Measurements from ENCODE around the gene SUCO. TPM values are rescaled to one million over a fixed set of nuclear protein-coding genes. Genes with fewer than 3 reads are reported as not detected.

SUCO gene
- total and polyA plus RNA-seq, 3 experiments from 2014 or later, result 15.3 to 25.2 (median 25.1) TPM

GRCh38 chr1:172605641-172606040, 72.7 kb downstream of the SUCO start:
- Histone ChIP-seq H3K36me3 (ENCODE audit: insufficient read depth, low read length) (peaks cover 15% of the 10 kb centered on the region), H3K27ac (ENCODE audit: low read depth, low read length) (no peak overlapping the region), H3K9me3 (ENCODE audit: low read length) (no peaks in the 10 kb centered on the region), H3K4me3 (ENCODE audit: low read length) (no peak overlapping the region), H3K27me3 (ENCODE audit: insufficient read depth, low read length, poor library complexity, severe bottlenecking) (no peaks in the 10 kb centered on the region), H3K4me1 (ENCODE audit: insufficient read depth, low read length) (no peaks in the 10 kb centered on the region)
- POLR2A ChIA-PET, result no interaction called here
- no peak overlapping the region for H3K4me3 Mint-ChIP-seq
- H3K9me3 Mint-ChIP-seq, result no peaks in the 10 kb centered on the region
- H3K4me1 Mint-ChIP-seq, result peaks cover 4 to 9% (median 6%) of the 10 kb centered on the region in 3 donors
- CTCF ChIA-PET, result no interaction called here
- H3K27ac Mint-ChIP-seq, result no peak overlapping the region
- DNase-seq, result no peak
- peaks cover 0 to 66% (median 23%) of the 10 kb centered on the region in 3 donors for H3K36me3 Mint-ChIP-seq
- H3K27me3 Mint-ChIP-seq, result no peaks in the 10 kb centered on the region

GRCh38 chr1:172607145-172607544, 74.2 kb downstream of the SUCO start:
- no peak overlapping the region for H3K27ac ChIP-seq (ENCODE audit: low read depth, low read length)
- peaks cover 0 to 67% (median 23%) of the 10 kb centered on the region in 3 donors for H3K36me3 Mint-ChIP-seq
- no peaks in the 10 kb centered on the region for H3K9me3 ChIP-seq (ENCODE audit: low read length)
- H3K4me1 Mint-ChIP-seq, result peaks cover 4 to 9% (median 6%) of the 10 kb centered on the region in 3 donors
- H3K4me1 ChIP-seq (ENCODE audit: insufficient read depth, low read length), result no peaks in the 10 kb centered on the region
- H3K36me3 ChIP-seq (ENCODE audit: insufficient read depth, low read length), result peaks cover 19% of the 10 kb centered on the region
- H3K9me3 Mint-ChIP-seq, result no peaks in the 10 kb centered on the region
- no peak overlapping the region for H3K4me3 Mint-ChIP-seq
- no peaks in the 10 kb centered on the region for H3K27me3 ChIP-seq (ENCODE audit: insufficient read depth, low read length, poor library complexity, severe bottlenecking)
- H3K27me3 Mint-ChIP-seq, result no peaks in the 10 kb centered on the region
- no peak overlapping the region for H3K4me3 ChIP-seq (ENCODE audit: low read length)
- DNase-seq, result no peak
- ChIA-PET CTCF (interaction anchor here (1.0 to 2.8 kb wide), 4 partner anchors 25 to 113 kb away, joined by 3 to 18 read pairs (median 3); no protein-coding TSS in a partner anchor), POLR2A (interaction anchor here (1.0 kb wide), 1 partner anchor 112 kb away, joined by 3 read pairs; no protein-coding TSS in a partner anchor)
- H3K27ac Mint-ChIP-seq, result peak overlapping the region in 3 of 8 donors; percentile 2 to 67 (median 41)

- Histone ChIP-seq H3K27me3 (ENCODE audit: insufficient read depth, low read length, poor library complexity, severe bottlenecking) (no peaks in the 10 kb centered on the region), H3K4me1 (ENCODE audit: insufficient read depth, low read length) (no peaks in the 10 kb centered on the region), H3K4me3 (ENCODE audit: low read length) (no peak overlapping the region), H3K9me3 (ENCODE audit: low read length) (no peaks in the 10 kb centered on the region), H3K27ac (ENCODE audit: low read depth, low read length) (no peak overlapping the region), H3K36me3 (ENCODE audit: insufficient read depth, low read length) (peaks cover 12% of the 10 kb centered on the region)
- ChIA-PET POLR2A (interaction anchor here (1.0 kb wide), 1 partner anchor 111 kb away, joined by 3 read pairs; no protein-coding TSS in a partner anchor), CTCF (interaction anchor here (0.8 to 2.8 kb wide), 5 partner anchors 28 to 112 kb away, joined by 3 to 18 read pairs (median 3); no protein-coding TSS in a partner anchor)
- Mint-ChIP-seq H3K4me3 (no peak overlapping the region), H3K27me3 (no peaks in the 10 kb centered on the region), H3K4me1 (peaks cover 4 to 9% (median 6%) of the 10 kb centered on the region in 3 donors), H3K27ac (peak overlapping the region in 5 of 8 donors; percentile 3 to 57 (median 36)), H3K36me3 (peaks cover 0 to 60% (median 24%) of the 10 kb centered on the region in 3 donors), H3K9me3 (no peaks in the 10 kb centered on the region)
- DNase-seq, result no peak
These were observed 75.2 kb downstream of the SUCO start for GRCh38 chr1:172608098-172608601.

- H3K4me3 ChIP-seq (ENCODE audit: low read length), result no peak overlapping the region
- CTCF ChIA-PET, result interaction anchor here (1.1 to 3.1 kb wide), 12 partner anchors 10 to 121 kb away, joined by 3 to 62 read pairs (median 4); partner anchors contain the start of gene FASLG
- no peaks in the 10 kb centered on the region for H3K4me1 ChIP-seq (ENCODE audit: insufficient read depth, low read length)
- peaks cover 12% of the 10 kb centered on the region for H3K36me3 ChIP-seq (ENCODE audit: insufficient read depth, low read length)
- Mint-ChIP-seq H3K9me3 (no peaks in the 10 kb centered on the region), H3K36me3 (peaks cover 0 to 51% (median 20%) of the 10 kb centered on the region in 3 donors), H3K4me1 (peaks cover 4 to 7% (median 6%) of the 10 kb centered on the region in 3 donors), H3K27me3 (no peaks in the 10 kb centered on the region), H3K27ac (peak overlapping the region in 4 of 8 donors; percentile 2 to 67 (median 12)), H3K4me3 (no peak overlapping the region)
- no peaks in the 10 kb centered on the region for H3K27me3 ChIP-seq (ENCODE audit: insufficient read depth, low read length, poor library complexity, severe bottlenecking)
- POLR2A ChIA-PET, result interaction anchor here (1.6 kb wide), 1 partner anchor 110 kb away, joined by 4 read pairs; no protein-coding TSS in a partner anchor
- no peaks in the 10 kb centered on the region for H3K9me3 ChIP-seq (ENCODE audit: low read length)
- no peak overlapping the region for H3K27ac ChIP-seq (ENCODE audit: low read depth, low read length)
- DNase-seq, result peak in 2 of 5 donors; percentile 21 to 26
These were observed 76.6 kb downstream of the SUCO start for GRCh38 chr1:172609528-172609927.

- no peak overlapping the region for H3K4me3 ChIP-seq (ENCODE audit: low read length)
- ChIA-PET CTCF (no interaction called here), POLR2A (interaction anchor here (0.7 kb wide), 1 partner anchor 53 kb away, joined by 4 read pairs; no protein-coding TSS in a partner anchor)
- Mint-ChIP-seq H3K4me3 (no peak overlapping the region), H3K9me3 (peaks cover 0 to 21% (median 12%) of the 10 kb centered on the region in 5 donors), H3K27ac (peak overlapping the region in 1 of 8 donors; percentile 54), H3K36me3 (peaks cover 21 to 35% (median 28%) of the 10 kb centered on the region in 3 donors), H3K4me1 (peaks cover 4 to 6% (median 5%) of the 10 kb centered on the region in 3 donors), H3K27me3 (no peaks in the 10 kb centered on the region)
- no peaks in the 10 kb centered on the region for H3K4me1 ChIP-seq (ENCODE audit: insufficient read depth, low read length)
- no peak for DNase-seq
- no peak overlapping the region for H3K27ac ChIP-seq (ENCODE audit: low read depth, low read length)
- H3K27me3 ChIP-seq (ENCODE audit: insufficient read depth, low read length, poor library complexity, severe bottlenecking), result no peaks in the 10 kb centered on the region
- H3K9me3 ChIP-seq (ENCODE audit: low read length), result no peaks in the 10 kb centered on the region
- peaks cover 12% of the 10 kb centered on the region for H3K36me3 ChIP-seq (ENCODE audit: insufficient read depth, low read length)
These were observed 79.5 kb downstream of the SUCO start for GRCh38 chr1:172612478-172612877.

GRCh38 chr1:172613294-172613693, 80.3 kb downstream of the SUCO start:
- ChIA-PET POLR2A (no interaction called here), CTCF (interaction anchor here (1.2 kb wide), 1 partner anchor 106 kb away, joined by 5 read pairs; no protein-coding TSS in a partner anchor)
- peaks cover 28 to 31% (median 30%) of the 10 kb centered on the region in 3 donors for H3K36me3 Mint-ChIP-seq
- no peak for DNase-seq
- H3K27ac ChIP-seq (ENCODE audit: low read depth, low read length), result no peak overlapping the region
- no peaks in the 10 kb centered on the region for H3K27me3 Mint-ChIP-seq
- H3K36me3 ChIP-seq (ENCODE audit: insufficient read depth, low read length), result peaks cover 12% of the 10 kb centered on the region
- no peak overlapping the region for H3K27ac Mint-ChIP-seq
- H3K4me3 ChIP-seq (ENCODE audit: low read length), result no peak overlapping the region
- H3K27me3 ChIP-seq (ENCODE audit: insufficient read depth, low read length, poor library complexity, severe bottlenecking), result no peaks in the 10 kb centered on the region
- no peaks in the 10 kb centered on the region for H3K9me3 ChIP-seq (ENCODE audit: low read length)
- H3K4me3 Mint-ChIP-seq, result no peak overlapping the region
- H3K4me1 ChIP-seq (ENCODE audit: insufficient read depth, low read length), result no peaks in the 10 kb centered on the region
- H3K4me1 Mint-ChIP-seq, result peaks cover 4 to 6% (median 5%) of the 10 kb centered on the region in 3 donors
- H3K9me3 Mint-ChIP-seq, result peaks cover 3 to 27% (median 12%) of the 10 kb centered on the region in 5 donors

GRCh38 chr1:172616195-172616594, 83.2 kb downstream of the SUCO start:
- no peak overlapping the region for H3K4me3 ChIP-seq (ENCODE audit: low read length)
- ChIA-PET CTCF (interaction anchor here (1.3 to 1.4 kb wide), 2 partner anchors 13 to 101 kb away, joined by 3 read pairs; no protein-coding TSS in a partner anchor), POLR2A (no interaction called here)
- no peak for DNase-seq
- H3K36me3 ChIP-seq (ENCODE audit: insufficient read depth, low read length), result no peaks in the 10 kb centered on the region
- H3K36me3 Mint-ChIP-seq, result peaks cover 8 to 51% (median 23%) of the 10 kb centered on the region in 3 donors
- H3K27ac Mint-ChIP-seq, result no peak overlapping the region
- H3K9me3 ChIP-seq (ENCODE audit: low read length), result peaks cover 5% of the 10 kb centered on the region
- H3K4me1 ChIP-seq (ENCODE audit: insufficient read depth, low read length), result no peaks in the 10 kb centered on the region
- H3K4me3 Mint-ChIP-seq, result no peak overlapping the region
- H3K27me3 Mint-ChIP-seq, result no peaks in the 10 kb centered on the region
- no peak overlapping the region for H3K27ac ChIP-seq (ENCODE audit: low read depth, low read length)
- no peaks in the 10 kb centered on the region for H3K27me3 ChIP-seq (ENCODE audit: insufficient read depth, low read length, poor library complexity, severe bottlenecking)
- no peaks in the 10 kb centered on the region for H3K4me1 Mint-ChIP-seq
- peaks cover 16 to 46% (median 24%) of the 10 kb centered on the region in 5 donors for H3K9me3 Mint-ChIP-seq

- no peaks in the 10 kb centered on the region for H3K27me3 ChIP-seq (ENCODE audit: insufficient read depth, low read length, poor library complexity, severe bottlenecking)
- peaks cover 16 to 50% (median 29%) of the 10 kb centered on the region in 5 donors for H3K9me3 Mint-ChIP-seq
- H3K4me3 Mint-ChIP-seq, result no peak overlapping the region
- H3K9me3 ChIP-seq (ENCODE audit: low read length), result peaks cover 5% of the 10 kb centered on the region
- peaks cover 3 to 55% (median 18%) of the 10 kb centered on the region in 3 donors for H3K36me3 Mint-ChIP-seq
- ChIA-PET POLR2A (no interaction called here), CTCF (interaction anchor here (1.3 to 1.4 kb wide), 2 partner anchors 12 to 101 kb away, joined by 3 read pairs; no protein-coding TSS in a partner anchor)
- H3K27ac Mint-ChIP-seq, result no peak overlapping the region
- DNase-seq, result no peak
- H3K4me1 Mint-ChIP-seq, result no peaks in the 10 kb centered on the region
- H3K27me3 Mint-ChIP-seq, result peaks cover 0 to 2% of the 10 kb centered on the region in 2 donors
- H3K4me3 ChIP-seq (ENCODE audit: low read length), result no peak overlapping the region
- no peaks in the 10 kb centered on the region for H3K4me1 ChIP-seq (ENCODE audit: insufficient read depth, low read length)
- H3K36me3 ChIP-seq (ENCODE audit: insufficient read depth, low read length), result no peaks in the 10 kb centered on the region
- no peak overlapping the region for H3K27ac ChIP-seq (ENCODE audit: low read depth, low read length)
These were observed 83.7 kb downstream of the SUCO start for GRCh38 chr1:172616636-172617035.

Data from CD8-positive, alpha-beta memory T cell (primary cell).